Hepatocyte (in vitro differentiated cells): ENCODE measurements around the gene NXPE3.

Experiments
- CTCF ChIP-seq: fragments of 200-600 bp; sonication (generic); IDR thresholded peaks from 2 replicates; pipeline ENCODE4 v1.5.1; 2016; ENCODE audit warnings: antibody characterized with exemption, mild to moderate bottlenecking; ENCODE audit not compliant: poor library complexity
- EZH2 ChIP-seq: fragments of 200-600 bp; sonication (generic); IDR thresholded peaks from 2 replicates; pipeline ENCODE4 v1.6.1; 2016; ENCODE audit warnings: antibody characterized with exemption, mild to moderate bottlenecking, borderline replicate concordance
- EZH2phosphoT487 ChIP-seq: fragments of 200-600 bp; sonication (generic); IDR thresholded peaks from one replicate; pipeline ENCODE4 v1.6.1; 2018; ENCODE audit warnings: antibody characterized with exemption, mild to moderate bottlenecking, low read depth, moderate library complexity; ENCODE audit not compliant: unreplicated experiment, severe bottlenecking

GRCh38 chr3:101819649-101820206, 40.7 kb downstream of the NXPE3 start:
- TF ChIP-seq EZH2 = no peak
- no peak for TF ChIP-seq CTCF
- TF ChIP-seq EZH2phosphoT487 = no peak
